ENCODE measurements around the gene SCN2B.

SCN2B gene

GRCh38 chr11:118136801-118137200, 39.6 kb downstream of the SCN2B start:
- H3K9me3 ChIP-seq (ENCODE audit: control insufficient read depth, insufficient read depth, low read length), result no peaks in the 10 kb centered on the region
- H3K36me3 ChIP-seq (ENCODE audit: control insufficient read depth, insufficient read depth, low read length), result no peaks in the 10 kb centered on the region
- H3K4me1 ChIP-seq (ENCODE audit: control insufficient read depth, insufficient read depth, low read length), result no peaks in the 10 kb centered on the region
- H3K4me3 ChIP-seq (ENCODE audit: low read depth, low read length), result no peak overlapping the region
- H3K9ac ChIP-seq (ENCODE audit: low read depth, low read length), result no peak overlapping the region
- H3K27me3 ChIP-seq (ENCODE audit: control insufficient read depth, insufficient read depth, low read length), result peaks cover 4% of the 10 kb centered on the region

GRCh38 chr11:118136341-118136740, 40.1 kb downstream of the SCN2B start:
- Histone ChIP-seq H3K36me3 (ENCODE audit: control insufficient read depth, insufficient read depth, low read length) (no peaks in the 10 kb centered on the region), H3K9ac (ENCODE audit: low read depth, low read length) (no peak overlapping the region), H3K4me1 (ENCODE audit: control insufficient read depth, insufficient read depth, low read length) (no peaks in the 10 kb centered on the region), H3K27me3 (ENCODE audit: control insufficient read depth, insufficient read depth, low read length) (peaks cover 4% of the 10 kb centered on the region), H3K4me3 (ENCODE audit: low read depth, low read length) (no peak overlapping the region), H3K9me3 (ENCODE audit: control insufficient read depth, insufficient read depth, low read length) (no peaks in the 10 kb centered on the region)

GRCh38 chr11:118135796-118136165, 40.7 kb downstream of the SCN2B start:
- no peaks in the 10 kb centered on the region for H3K36me3 ChIP-seq (ENCODE audit: control insufficient read depth, insufficient read depth, low read length)
- H3K4me3 ChIP-seq (ENCODE audit: low read depth, low read length), result no peak overlapping the region
- H3K9me3 ChIP-seq (ENCODE audit: control insufficient read depth, insufficient read depth, low read length), result no peaks in the 10 kb centered on the region
- H3K27me3 ChIP-seq (ENCODE audit: control insufficient read depth, insufficient read depth, low read length), result peaks cover 4% of the 10 kb centered on the region
- no peak overlapping the region for H3K9ac ChIP-seq (ENCODE audit: low read depth, low read length)
- H3K4me1 ChIP-seq (ENCODE audit: control insufficient read depth, insufficient read depth, low read length), result no peaks in the 10 kb centered on the region

GRCh38 chr11:118135051-118135795, 41.2 kb downstream of the SCN2B start:
- no peaks in the 10 kb centered on the region for H3K4me1 ChIP-seq (ENCODE audit: control insufficient read depth, insufficient read depth, low read length)
- H3K4me3 ChIP-seq (ENCODE audit: low read depth, low read length), result no peak overlapping the region
- no peaks in the 10 kb centered on the region for H3K36me3 ChIP-seq (ENCODE audit: control insufficient read depth, insufficient read depth, low read length)
- H3K9ac ChIP-seq (ENCODE audit: low read depth, low read length), result no peak overlapping the region
- peaks cover 4% of the 10 kb centered on the region for H3K27me3 ChIP-seq (ENCODE audit: control insufficient read depth, insufficient read depth, low read length)
- H3K9me3 ChIP-seq (ENCODE audit: control insufficient read depth, insufficient read depth, low read length), result no peaks in the 10 kb centered on the region

DNA sequence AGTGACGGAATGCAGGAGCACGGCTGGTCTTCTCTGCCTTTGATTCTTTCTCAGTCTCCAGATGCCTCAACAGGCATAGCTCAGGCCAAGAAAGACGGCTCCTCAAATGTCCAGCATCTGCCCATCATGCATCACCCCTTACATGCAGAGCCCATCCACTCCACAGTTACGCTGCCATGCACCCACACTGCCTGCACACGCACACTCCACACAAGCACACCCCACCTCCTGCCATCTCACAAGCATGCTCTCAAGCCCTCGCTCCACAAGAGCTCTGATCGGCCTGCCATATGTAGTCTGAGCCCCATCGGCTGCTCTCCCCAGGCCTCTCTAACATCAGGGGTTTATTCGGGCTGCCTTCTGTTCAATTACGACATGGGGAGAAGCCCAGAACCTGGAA, 42.6 kb downstream of the SCN2B start:
- Histone ChIP-seq H3K36me3 (ENCODE audit: control insufficient read depth, insufficient read depth, low read length) (no peaks in the 10 kb centered on the region), H3K4me3 (ENCODE audit: low read depth, low read length) (no peak overlapping the region), H3K4me1 (ENCODE audit: control insufficient read depth, insufficient read depth, low read length) (no peaks in the 10 kb centered on the region), H3K9ac (ENCODE audit: low read depth, low read length) (no peak overlapping the region), H3K9me3 (ENCODE audit: control insufficient read depth, insufficient read depth, low read length) (no peaks in the 10 kb centered on the region), H3K27me3 (ENCODE audit: control insufficient read depth, insufficient read depth, low read length) (peaks cover 4% of the 10 kb centered on the region)

DNA sequence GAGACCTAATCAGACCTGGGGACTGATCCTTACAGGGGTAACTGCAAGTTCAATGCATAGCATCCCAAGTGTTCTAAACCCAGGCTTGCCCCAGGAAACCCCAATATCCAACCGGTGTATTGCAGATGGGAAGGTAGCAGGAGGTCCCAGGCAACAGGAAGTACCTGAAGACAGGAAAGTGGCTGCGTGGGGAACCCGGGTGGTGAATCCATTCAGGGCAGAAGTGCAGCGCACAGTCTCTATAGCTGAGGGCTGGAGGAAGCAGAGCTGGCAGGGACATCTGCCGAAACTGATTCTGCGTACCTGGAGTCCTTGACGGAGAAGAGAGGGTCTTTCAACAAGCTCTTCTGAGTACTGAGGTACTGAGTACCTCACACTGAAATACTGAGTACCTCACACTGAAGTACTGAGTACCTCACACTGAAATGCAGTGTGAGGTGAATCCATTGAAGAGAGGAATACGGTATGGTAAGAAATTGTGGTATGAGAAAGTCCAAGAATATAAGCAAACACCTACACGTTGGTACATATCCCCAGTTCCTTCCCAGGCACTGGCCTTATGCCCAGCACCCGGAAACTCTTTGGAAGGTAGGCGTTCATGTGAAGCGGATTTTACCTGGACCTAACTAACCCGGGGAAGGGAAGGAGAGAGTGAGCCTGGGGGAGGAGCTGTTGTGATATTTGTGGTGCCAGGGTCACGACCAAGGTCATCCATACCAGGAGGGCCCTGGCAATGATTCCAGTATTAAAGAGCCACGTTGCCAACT, 43.9 kb downstream of the SCN2B start:
- no peak overlapping the region for H3K9ac ChIP-seq (ENCODE audit: low read depth, low read length)
- no peaks in the 10 kb centered on the region for H3K27me3 ChIP-seq (ENCODE audit: control insufficient read depth, insufficient read depth, low read length)
- no peaks in the 10 kb centered on the region for H3K4me1 ChIP-seq (ENCODE audit: control insufficient read depth, insufficient read depth, low read length)
- H3K4me3 ChIP-seq (ENCODE audit: low read depth, low read length), result no peak overlapping the region
- no peaks in the 10 kb centered on the region for H3K36me3 ChIP-seq (ENCODE audit: control insufficient read depth, insufficient read depth, low read length)
- H3K9me3 ChIP-seq (ENCODE audit: control insufficient read depth, insufficient read depth, low read length), result no peaks in the 10 kb centered on the region

DNA sequence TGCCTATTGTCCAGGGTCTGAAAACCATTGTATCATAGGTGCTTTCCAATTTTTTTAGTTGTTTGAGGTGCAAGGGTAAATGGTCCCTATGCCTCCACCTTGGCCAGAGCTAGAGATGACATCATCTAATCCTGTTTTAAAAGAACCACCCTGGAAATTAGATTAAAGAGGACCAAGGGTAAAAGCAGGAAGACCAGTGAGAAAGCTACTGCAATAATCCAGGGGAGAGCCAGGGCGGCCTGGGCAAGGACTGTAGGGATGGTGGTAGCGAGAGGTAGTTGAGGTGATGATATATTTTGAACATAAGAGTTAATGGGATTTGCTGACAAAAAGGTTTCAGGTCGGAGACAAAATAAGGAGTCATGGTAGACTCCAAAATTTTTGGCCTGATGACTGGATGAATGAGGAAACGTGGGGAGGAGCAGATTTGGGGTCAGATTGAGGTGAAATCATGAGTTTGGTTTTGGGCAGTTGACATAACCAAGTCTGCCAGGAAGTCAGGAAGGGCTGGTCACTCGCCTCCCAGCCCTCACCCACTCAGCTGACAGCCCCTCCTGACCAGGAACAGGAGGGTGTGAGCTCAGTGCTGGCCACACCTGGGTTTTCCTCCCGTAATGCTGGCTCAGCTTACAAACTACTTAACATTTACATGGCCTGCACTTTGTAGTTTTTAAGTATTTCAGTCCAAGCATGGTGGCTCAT, 46.8 kb downstream of the SCN2B start:
- Histone ChIP-seq H3K4me1 (ENCODE audit: control insufficient read depth, insufficient read depth, low read length) (no peaks in the 10 kb centered on the region), H3K4me3 (ENCODE audit: low read depth, low read length) (no peak overlapping the region), H3K9ac (ENCODE audit: low read depth, low read length) (no peak overlapping the region), H3K9me3 (ENCODE audit: control insufficient read depth, insufficient read depth, low read length) (no peaks in the 10 kb centered on the region), H3K36me3 (ENCODE audit: control insufficient read depth, insufficient read depth, low read length) (no peaks in the 10 kb centered on the region), H3K27me3 (ENCODE audit: control insufficient read depth, insufficient read depth, low read length) (no peaks in the 10 kb centered on the region)

- no peak overlapping the region for H3K9ac ChIP-seq (ENCODE audit: low read depth, low read length)
- H3K4me1 ChIP-seq (ENCODE audit: control insufficient read depth, insufficient read depth, low read length), result no peaks in the 10 kb centered on the region
- H3K9me3 ChIP-seq (ENCODE audit: control insufficient read depth, insufficient read depth, low read length), result no peaks in the 10 kb centered on the region
- H3K36me3 ChIP-seq (ENCODE audit: control insufficient read depth, insufficient read depth, low read length), result no peaks in the 10 kb centered on the region
- H3K27me3 ChIP-seq (ENCODE audit: control insufficient read depth, insufficient read depth, low read length), result no peaks in the 10 kb centered on the region
- no peak overlapping the region for H3K4me3 ChIP-seq (ENCODE audit: low read depth, low read length)
Measured at GRCh38 chr11:118128721-118129470, 47.5 kb downstream of the SCN2B start.

DNA sequence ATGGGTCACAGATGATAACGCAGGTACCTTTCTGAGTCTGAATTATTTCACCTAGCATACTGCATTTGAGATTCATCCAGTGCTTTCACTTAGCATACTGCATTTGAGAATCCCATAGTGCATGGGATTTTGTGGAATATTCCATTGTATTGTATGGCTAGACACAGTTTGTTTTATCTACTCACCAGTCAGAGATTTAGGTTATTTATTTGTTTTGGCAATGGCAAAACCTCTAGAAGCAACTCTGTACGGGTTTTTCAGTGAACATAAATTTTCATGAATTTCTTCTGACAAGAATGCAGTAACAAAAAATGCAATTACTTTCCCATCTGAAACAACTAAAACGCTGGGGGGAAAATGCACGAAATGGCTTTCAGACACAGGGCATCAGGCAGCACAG, 48.1 kb downstream of the SCN2B start:
- no peaks in the 10 kb centered on the region for H3K4me1 ChIP-seq (ENCODE audit: control insufficient read depth, insufficient read depth, low read length)
- H3K4me3 ChIP-seq (ENCODE audit: low read depth, low read length), result no peak overlapping the region
- no peaks in the 10 kb centered on the region for H3K27me3 ChIP-seq (ENCODE audit: control insufficient read depth, insufficient read depth, low read length)
- no peaks in the 10 kb centered on the region for H3K9me3 ChIP-seq (ENCODE audit: control insufficient read depth, insufficient read depth, low read length)
- no peak overlapping the region for H3K9ac ChIP-seq (ENCODE audit: low read depth, low read length)
- H3K36me3 ChIP-seq (ENCODE audit: control insufficient read depth, insufficient read depth, low read length), result no peaks in the 10 kb centered on the region

DNA sequence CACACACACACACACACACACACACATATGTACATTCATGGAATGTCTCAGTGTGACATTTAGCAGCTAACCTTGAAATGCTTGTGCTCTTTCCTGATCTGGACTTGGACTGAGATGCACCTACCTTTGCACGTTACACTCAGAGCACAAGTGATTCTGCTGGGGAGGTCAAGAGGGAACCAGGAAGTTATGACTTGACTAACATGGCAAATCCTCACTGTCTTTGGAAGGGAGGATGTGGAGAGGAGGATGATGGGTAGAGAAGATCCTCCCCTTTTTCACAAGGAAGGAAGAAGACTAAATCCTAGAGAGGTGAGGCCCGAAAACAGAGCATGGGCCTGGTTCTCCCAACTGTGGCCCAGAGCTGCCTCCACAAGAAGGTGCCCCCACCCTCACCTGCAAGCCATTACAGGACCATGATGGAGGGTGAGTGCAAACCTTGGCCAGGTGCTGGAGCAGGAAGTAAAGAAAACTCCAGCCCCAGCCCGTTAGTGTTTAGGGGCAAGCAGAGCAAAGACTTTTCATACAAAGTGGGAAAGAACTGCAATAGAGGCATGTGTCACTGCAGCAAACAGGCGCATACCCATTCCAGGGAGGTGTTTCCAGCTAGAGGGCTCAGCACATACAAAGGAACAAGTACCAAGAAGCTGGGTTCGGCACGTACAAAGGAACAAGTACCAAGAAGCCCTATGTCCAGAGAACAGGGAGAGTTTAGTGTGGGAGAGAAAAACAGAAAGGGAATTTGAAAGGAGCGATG, 50.2 kb downstream of the SCN2B start:
- H3K27me3 ChIP-seq (ENCODE audit: control insufficient read depth, insufficient read depth, low read length), result no peaks in the 10 kb centered on the region
- no peak overlapping the region for H3K9ac ChIP-seq (ENCODE audit: low read depth, low read length)
- H3K4me3 ChIP-seq (ENCODE audit: low read depth, low read length), result no peak overlapping the region
- no peaks in the 10 kb centered on the region for H3K36me3 ChIP-seq (ENCODE audit: control insufficient read depth, insufficient read depth, low read length)
- H3K9me3 ChIP-seq (ENCODE audit: control insufficient read depth, insufficient read depth, low read length), result no peaks in the 10 kb centered on the region
- H3K4me1 ChIP-seq (ENCODE audit: control insufficient read depth, insufficient read depth, low read length), result no peaks in the 10 kb centered on the region
